Testis (tissue), 2 donors: ENCODE results near the gene NFKBIZ.

Source experiments
- POLR2A ChIP-seq: fragments of 450-650 bp; IDR thresholded peaks from one replicate; pipeline ENCODE4 v1.6.1; 2017; ENCODE audit warnings: antibody characterized with exemption, mild to moderate bottlenecking, moderate library complexity
- TF ChIP-seq, protein P1 (sequence below), 3 experiments: fragments of 450-650 bp in 2 of 3; fragments of 200-600 bp in 1 of 3; sonication (generic) in 1 of 3; IDR thresholded peaks; one replicate each; pipeline ENCODE4 v1.5.1; 2016 to 2019; ENCODE audit warnings: antibody characterized with exemption in 3 of 3, mild to moderate bottlenecking in 2 of 3, moderate library complexity in 1 of 3

GRCh38 chr3:101846709-101847108 is 2.6 kb upstream of the NFKBIZ start:
- TF ChIP-seq, protein P1, sequence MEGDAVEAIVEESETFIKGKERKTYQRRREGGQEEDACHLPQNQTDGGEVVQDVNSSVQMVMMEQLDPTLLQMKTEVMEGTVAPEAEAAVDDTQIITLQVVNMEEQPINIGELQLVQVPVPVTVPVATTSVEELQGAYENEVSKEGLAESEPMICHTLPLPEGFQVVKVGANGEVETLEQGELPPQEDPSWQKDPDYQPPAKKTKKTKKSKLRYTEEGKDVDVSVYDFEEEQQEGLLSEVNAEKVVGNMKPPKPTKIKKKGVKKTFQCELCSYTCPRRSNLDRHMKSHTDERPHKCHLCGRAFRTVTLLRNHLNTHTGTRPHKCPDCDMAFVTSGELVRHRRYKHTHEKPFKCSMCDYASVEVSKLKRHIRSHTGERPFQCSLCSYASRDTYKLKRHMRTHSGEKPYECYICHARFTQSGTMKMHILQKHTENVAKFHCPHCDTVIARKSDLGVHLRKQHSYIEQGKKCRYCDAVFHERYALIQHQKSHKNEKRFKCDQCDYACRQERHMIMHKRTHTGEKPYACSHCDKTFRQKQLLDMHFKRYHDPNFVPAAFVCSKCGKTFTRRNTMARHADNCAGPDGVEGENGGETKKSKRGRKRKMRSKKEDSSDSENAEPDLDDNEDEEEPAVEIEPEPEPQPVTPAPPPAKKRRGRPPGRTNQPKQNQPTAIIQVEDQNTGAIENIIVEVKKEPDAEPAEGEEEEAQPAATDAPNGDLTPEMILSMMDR (IDR thresholded peaks at IDR 0.05): no peak
- TF ChIP-seq POLR2A: no peak
